ENCODE results near the gene BRD3. TPM values are rescaled to one million over a fixed set of nuclear protein-coding genes. Genes with fewer than 3 reads are reported as not detected.

The BRD3 gene
- total and polyA plus RNA-seq, 2 of the 8 experiments (the other 6 are each of a cell fraction or from before 2014, with no cell fraction given) = 31.0 to 82.7 TPM

DNA sequence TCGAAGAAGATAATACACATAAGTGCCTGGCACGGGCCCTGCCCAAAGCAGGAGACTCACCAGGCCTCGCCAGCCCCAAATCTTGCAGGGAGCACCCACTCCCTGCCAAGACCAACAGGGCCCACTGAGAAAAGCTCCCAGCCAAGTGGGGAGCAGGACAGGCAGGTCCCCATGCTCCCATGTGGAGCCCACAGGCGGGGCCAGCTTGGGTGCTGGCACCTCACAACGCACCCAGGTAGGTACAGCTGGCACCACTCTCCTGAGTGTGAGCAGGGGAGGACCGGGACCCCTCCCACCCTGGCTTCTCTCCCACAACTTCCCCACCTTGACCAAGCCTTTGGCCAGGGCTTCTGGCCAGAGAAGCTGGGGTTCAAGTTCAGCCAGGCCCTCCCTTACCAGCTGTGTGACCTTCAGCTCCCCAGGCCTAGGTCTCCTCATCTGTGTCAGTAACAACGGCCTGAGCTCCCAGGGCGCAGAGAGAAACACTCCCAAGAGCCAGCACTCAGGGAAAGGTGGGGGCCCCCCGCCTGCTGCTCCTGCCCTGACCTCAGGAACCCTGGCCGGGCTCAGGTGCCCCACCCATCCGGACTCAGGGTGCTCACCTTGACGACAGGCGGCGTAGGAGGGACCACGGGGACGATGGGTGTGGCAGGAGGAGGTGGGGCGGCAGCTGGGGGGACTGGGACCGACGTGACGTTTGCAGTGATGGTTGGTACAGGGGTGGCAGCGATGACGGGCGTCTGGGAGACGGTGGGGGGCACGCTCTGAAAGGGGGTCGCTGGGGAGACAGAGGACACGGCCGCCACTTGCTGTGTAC lies 17.8 kb downstream of the BRD3 start (continued):
- TF ChIP-seq, protein P1, sequence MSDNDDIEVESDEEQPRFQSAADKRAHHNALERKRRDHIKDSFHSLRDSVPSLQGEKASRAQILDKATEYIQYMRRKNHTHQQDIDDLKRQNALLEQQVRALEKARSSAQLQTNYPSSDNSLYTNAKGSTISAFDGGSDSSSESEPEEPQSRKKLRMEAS (IDR thresholded peaks at IDR 0.05) = no peak
- TF ChIP-seq HDAC6 (IDR thresholded peaks at IDR 0.05; ENCODE audit: low read depth, low read length) = no peak
